Activated CD4-positive, alpha-beta T cell treated with anti-CD3 and anti-CD28 coated beads, Interleukin-2, amount 50 U/mL, for 4 hours (primary cell): ENCODE results near the gene THSD7B.
"Not testable (repeated sequence)": the region's sequence is repeated elsewhere in the genome, so short reads cannot be mapped to it uniquely, and the experiment has no call there.

Experiments used
- DNase-seq, 2 experiments: peaks; one replicate each; pipeline ENCODE4 v3.0.0-alpha.2; 2020

THSD7B gene

DNA sequence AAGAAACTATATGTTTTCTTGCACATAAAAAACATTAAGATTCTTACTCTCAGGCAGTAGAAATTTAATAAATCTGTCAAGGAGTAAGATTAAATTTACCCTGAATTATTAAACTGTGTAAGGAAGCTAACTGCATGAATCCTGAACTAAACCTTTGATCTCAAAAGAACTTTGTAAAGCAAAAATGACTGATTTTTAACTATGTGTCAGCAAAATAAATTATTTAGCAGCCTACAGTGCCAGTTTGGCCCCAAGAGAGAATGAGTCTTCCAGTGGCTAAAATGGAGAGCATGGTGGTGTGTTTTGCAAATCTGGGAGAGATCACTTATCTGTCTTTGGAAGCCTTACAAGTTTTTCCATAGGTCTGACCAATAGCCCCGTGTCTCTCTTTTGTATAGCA, 190.7 kb downstream of the THSD7B start:
- DNase-seq: no peak

DNA sequence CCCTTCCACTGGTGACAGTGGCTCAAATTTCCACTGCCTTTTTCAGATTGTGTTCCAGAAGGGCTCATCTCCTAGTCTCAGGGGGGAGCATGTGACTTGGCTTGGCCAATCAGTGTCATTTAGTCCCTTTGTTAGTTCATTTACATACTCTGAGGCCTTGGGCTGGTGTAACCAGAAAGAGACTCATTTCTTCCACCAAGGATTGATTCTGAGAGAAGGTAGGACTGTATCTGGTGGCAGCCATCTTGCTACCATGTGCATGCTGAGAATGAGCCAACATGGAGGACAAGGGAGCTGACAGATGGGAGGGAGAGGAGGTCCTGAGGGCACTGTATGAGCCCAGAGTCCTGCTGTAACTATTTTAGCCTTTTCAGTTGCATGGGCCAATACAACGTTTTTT, 191.7 kb downstream of the THSD7B start:
- DNase-seq: no peak

DNA sequence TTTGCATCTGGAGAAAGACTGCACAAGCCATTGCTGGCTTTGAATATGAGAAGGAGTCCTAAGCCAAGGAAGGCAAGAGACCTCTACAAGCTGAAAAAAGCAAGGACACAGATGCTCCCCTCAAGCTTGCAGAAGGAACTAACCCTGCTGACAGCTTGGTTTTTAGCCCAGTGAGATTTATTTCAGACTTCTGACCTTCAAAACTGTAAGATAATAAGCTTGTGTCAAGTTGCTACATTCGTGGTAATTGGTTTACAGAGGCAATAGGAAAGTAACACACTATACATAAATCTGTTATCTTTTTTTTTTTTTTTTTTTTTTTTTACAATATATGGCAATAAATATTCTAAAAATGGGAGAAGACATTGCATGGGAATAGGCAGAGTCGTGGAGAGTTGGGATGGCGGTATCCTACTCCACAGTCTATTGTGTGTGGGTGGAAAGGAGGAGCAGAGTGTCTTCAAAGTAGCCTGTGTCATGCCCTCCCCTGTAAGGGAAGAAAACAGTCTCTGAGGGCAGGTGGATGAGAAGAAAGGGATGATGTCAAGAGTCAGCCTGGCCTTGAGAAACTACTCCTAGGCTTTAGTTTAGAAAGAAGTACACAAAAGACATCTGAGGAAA, 196.9 kb downstream of the THSD7B start:
- DNase-seq: no peak

DNA sequence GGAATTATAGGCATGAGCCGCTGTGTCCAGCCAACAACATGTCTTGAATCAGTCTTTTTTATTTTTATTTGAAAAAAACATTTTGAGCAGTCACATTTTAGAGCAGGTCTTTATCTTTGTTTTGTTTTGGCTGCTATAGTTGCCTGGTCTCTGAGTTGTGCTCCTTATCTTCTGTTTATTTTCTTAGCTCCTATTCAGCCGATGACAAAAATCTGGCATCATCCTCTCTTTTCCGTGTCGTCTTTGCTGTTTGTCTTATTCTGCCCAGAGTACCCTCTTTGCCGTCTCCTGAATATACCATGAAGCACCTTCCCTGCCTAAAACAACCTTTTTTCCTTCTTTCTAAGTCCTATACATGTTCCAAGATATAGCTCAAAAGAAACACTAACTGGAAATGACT, 201.1 kb downstream of the THSD7B start:
- no peak for DNase-seq

DNA sequence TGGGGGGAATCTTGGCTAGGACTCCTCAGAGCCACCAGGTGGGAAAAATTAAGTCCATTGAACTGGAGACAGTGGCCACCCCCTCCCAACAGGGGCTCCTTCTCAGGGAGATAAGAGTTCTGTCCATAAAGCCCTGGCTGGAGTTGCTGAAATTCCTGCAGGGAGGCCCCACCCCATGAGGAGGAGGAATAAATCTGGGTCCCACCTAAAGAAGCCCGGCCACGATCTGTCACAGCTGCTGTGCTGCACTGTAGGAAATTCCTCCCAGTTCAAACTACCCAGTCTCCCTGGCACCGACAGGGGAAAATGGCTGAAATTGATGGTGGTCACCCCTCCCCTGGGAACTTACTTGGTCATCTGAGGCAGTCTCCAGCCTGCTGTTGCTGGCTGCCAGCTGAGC, 215.0 kb downstream of the THSD7B start:
- DNase-seq: no peak

DNA sequence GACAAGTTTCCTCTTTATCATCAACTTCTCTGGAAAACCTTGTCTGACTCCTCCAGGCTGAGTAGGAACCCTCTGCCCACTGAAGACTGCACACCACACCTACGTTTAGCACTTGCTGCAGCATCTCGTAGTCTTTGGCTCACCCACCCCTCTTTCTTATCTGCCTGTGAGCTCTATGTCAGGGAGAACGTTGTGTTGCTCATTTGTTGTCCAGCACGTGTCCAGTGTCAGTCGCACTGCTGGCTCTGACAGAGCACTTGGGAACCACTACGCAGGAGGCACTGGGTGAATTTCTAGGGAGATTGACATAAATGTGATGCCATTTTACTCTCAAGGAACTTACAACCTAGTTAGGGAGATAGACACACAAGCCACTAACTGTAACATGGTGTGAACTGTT, 216.3 kb downstream of the THSD7B start:
- DNase-seq: not testable (repeated sequence)

DNA sequence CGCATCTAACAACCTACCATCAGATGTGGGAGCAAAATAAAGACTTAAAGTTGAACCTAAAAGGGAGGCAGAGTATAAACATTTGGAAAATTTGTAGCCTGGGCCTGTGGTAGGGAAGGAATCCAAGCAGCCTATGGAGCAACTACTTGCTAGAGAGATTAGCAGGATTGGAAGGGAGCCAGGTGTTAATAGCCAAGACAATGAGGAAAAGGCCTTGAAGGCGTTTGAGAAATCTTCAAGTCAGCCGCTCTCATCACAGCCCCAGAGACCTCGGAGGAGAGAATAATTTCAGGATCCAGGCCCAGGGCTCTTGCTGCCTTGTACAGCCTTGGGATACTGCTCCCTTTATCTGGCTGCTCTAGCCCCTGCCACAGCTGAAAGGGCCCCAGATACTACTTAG, 219.7 kb downstream of the THSD7B start:
- no peak for DNase-seq

DNA sequence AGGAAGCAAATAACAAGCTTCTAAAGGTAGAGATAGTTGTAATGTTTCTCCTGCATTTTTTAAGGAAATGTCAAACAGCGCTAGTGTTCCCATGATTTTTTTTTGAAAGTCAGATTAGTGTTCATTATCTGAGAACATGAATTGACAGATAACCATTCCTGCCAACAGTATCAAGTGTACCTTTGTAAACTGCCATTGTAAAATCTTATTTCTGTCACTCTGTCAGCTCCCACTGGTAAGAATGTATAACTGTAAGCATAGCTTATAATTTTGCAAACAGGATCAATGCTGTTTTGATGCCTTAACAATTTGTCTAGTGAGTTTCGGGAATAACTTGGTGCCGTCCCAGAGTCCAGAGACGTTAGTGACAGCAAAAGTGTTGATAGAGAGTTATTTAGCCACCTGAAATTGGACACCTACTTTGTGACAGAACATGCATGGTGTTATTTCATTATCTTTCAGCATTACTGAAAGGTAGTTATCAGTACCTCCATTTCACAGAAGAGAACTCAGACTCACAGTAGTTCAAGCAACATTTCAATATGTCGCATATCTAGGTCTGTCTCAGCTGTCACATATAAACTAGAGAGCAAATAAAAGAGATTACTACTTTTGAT, 221.4 kb downstream of the THSD7B start:
- DNase-seq: no peak

DNA sequence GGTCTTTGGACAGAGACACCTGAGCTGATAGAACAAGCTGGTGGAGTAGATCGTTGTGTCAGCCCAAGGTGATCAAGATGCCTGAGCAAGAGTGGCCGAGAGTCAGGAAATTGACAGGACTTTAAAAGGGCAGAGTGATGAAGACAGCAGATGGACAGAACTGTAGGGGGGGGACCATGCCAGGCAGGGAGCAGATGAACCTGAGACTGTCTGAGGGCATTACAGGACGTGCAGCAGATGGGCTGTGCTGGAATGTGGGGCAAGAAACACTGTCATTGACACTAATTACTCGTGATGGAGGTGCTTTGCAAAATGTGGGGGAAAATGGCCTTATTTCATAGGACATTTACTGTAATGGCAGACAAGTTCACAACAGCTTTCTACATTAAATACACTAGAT, 225.0 kb downstream of the THSD7B start:
- DNase-seq: no peak

DNA sequence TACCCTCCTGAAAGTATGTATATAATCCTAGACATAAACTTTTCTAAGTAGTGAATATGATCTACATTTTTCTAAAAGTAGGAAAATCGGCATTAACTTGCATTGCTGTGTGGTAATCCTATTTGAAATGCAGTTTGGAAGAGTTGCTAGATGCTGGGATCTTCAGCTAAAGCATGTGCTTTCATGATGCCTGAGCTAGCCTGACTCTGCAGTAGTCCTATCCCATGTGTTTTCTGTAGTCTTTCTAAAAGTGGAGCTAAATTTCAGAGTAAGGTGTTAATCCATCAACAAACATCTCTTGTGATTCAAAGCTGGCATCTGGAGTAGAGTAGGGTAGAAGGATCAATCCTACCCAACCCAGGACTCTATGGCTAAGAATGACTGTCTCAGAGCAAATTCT, 229.4 kb downstream of the THSD7B start:
- DNase-seq: no peak

DNA sequence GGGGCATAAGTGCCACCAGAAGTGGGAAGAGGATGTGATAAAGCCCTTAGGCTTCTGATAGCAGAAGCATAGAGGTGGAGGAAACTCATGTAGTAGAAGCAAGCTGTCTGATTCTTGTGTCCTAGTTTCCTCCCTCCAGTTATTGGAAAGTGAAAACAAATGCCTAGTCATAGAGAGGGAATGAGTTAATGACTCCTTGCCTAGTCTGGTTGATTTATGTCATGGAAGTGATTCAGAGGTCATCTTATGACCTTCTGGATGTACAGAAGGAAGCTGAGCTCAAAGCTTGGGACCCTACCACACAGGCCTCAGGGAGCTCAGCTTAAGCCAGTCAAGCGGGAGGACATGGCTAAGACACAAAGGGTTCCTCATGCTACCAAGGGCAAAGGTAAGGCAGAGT, 232.2 kb downstream of the THSD7B start:
- no peak for DNase-seq

DNA sequence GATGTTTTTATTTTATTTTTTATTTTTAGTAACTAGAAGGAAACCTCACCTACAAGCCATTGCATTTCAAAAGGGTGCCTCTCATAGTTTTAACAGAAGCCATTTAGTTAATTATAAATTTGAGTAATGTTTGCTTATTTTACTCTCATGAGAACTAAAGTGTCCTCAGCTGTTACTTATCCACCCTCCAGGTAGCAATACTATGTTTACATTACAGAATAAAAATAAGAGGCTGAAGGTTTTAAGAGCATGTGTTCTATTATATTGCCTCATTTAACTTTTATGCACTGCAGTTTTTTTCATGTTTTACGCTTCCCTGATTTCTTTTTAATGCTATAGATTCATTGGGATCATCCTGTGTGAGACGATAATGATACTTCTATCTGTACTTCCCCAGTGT, 235.5 kb downstream of the THSD7B start:
- no peak for DNase-seq

DNA sequence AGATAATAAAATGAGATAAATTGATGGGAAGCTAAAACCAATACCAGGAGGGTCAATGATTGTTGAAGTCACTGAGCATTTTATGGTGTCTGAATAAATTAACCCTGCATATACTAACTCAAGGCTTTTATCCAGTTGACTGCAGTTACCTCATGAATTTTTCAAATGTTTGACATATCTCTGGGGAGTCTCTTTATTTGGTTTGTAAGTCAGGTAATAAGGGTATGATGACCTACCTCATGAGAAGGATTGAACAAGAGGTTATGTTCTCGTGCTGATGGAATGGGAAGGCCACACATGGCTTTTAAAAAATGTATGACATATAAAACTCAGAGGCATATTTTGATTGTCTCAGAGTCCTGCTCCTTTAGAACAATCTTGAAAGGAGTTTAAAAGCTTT, 237.6 kb downstream of the THSD7B start:
- no peak for DNase-seq

DNA sequence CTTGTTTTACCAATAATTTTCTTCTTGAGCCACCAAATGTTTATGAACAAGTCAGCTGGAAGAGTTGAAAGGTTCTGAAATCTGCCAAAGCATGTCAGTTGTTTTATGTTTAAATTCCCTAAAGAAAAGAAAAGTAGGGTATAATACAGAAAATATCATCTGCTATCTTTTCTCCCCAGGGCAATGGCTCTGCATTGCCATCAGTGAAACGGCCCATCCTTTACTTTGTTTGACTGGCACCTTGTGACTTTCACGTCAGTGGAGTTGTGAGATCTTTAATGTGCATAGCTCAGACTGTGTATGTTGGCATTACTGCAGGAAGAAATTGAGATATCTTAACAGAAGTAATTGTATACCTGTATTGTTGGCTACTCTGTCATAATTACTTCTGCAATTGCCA, 239.9 kb downstream of the THSD7B start:
- DNase-seq: no peak

DNA sequence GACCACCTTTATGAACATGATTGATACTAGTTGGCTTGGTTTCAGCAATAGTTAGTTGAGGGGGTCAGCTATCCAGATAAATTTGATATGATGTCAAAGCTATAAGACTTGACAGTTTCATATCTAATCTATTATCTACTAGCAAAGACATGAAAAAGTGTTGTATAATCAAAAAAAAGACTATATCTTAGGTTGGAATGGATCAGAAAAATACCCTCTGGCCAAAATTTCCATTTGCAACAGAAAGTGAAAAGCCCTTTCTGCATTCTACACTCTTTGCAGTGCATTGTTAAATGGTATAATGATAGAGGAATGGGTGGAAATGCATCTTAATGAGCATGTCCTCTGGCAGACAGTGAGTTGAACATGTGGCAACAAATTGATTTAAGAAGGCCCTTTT, 242.6 kb downstream of the THSD7B start:
- DNase-seq: no peak

DNA sequence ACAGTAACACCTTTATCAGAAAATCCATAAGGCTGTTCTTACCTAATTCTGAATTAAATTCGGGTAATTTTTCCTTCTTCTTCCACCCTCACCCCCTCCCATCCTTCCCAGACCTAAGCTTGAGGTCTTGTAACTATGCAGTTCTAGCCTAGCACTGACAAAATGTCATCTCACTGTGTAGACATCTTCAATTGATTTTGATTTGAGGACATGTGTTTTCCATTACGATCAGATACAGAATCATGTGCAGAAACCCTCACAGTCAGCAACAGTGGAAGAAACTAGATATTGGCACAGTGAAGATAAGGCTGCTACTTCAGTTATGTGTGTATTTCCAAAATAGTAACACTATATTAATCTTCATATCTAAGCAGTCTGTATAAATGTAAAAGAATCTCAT, 244.6 kb downstream of the THSD7B start:
- no peak for DNase-seq

DNA sequence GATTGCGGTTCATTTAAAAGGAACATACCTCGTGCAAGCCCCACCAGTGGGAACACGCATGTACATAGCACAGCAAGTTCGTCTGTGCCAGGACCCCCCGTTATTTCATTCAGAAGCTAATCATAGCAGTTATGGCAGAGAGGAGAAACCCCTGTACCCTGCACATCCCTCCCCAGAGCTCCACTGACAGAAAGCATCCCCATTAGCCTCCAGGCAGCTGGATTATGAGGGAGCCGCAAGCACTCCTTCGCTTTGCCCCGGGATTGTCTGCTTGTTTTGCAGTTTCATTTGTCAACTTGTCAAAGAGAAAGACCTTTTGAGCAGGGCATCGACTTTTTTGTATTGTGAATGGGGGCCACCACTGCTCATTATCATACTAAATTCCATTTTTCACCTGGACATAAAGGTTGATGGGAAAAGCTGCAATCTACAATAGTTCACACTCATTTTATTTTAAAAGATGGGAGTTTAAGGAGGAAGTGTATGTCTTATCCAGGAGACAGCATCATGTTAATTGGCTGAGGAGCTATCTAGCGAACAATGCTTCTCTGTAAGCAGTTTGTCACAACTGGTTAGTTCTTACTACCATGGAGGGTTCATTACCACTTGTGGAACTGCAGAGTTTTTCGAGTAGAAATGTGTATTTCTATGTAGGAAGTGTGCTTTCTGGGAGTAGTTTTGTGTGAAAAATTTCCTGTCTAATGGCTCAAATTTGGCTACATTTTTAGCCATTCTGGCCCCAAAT, 255.3 kb downstream of the THSD7B start:
- DNase-seq: no peak

DNA sequence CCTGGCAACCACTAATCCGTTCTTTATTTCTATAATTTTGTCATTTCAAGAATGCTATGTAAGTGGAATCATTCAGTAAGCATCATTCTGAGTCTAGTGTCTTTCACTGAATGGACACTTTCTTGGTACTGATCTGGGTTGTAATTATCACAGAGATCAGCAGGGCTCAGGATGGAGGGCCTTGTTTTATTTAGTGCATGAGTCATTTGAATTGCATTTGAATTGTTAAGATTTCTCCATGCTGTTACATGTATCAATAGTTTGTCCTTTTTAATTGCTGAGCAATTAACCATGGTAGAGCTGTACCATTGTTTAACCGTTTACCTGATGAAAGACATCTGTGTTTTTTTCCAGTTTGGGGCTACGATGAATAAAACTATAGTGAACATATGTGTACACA, 256.4 kb downstream of the THSD7B start:
- no peak for DNase-seq

DNA sequence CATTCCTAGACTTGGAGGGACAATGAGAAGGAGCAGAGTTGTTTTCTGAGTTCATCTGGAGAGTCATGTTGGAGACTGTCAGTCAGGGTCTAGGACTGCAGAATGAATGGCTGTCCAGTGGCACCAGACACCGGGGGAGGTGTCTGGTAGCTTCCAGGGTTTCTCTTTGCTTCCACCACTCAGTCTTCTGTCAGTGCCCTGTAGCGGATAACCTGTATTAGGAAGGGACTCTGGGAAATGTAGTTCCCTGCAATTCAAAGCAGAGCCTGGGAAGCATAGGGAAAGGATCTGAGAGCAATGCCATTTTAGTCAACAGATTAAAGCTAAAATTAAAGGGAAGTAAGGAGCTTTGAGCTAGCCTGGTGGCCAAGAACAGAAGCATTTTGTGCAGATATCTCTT, 257.9 kb downstream of the THSD7B start:
- no peak for DNase-seq

DNA sequence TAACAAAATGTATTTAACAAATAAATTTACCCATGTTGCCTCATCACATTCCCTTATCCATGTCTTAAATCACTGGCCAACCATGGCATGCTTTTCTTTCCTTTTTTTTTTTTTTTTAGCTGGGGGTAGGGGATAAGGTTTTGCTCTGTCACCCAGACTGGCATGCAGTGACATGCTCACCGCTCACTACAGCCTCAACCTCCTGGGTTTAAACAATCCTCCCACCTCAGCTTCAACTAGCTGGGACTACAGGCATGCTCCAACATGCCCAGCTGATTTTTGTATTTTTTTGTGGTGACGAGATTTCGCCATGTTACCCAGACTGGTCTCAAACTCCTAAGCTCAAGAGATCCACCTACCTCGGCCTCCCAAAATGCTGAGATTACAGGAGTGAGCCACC, 266.4 kb downstream of the THSD7B start:
- no peak for DNase-seq

DNA sequence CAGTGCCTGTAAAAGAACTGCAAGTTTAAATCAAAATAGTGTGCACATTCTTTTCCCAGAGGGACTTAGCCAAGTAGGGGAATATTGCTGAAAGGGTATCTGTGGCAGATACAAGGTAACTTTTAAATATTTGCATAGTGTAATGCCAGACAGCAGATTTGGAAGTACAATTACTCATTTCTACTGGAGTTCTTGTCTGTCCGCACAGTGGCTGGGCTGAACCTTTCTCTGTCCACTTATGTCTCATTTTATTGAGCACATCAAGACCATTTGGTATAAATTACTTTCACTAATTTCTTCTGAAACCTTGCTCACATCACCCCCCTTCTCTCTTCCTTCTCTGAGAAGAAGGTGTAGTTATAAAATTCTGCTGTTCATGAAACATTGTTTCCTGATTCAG, 271.3 kb downstream of the THSD7B start:
- DNase-seq: no peak

DNA sequence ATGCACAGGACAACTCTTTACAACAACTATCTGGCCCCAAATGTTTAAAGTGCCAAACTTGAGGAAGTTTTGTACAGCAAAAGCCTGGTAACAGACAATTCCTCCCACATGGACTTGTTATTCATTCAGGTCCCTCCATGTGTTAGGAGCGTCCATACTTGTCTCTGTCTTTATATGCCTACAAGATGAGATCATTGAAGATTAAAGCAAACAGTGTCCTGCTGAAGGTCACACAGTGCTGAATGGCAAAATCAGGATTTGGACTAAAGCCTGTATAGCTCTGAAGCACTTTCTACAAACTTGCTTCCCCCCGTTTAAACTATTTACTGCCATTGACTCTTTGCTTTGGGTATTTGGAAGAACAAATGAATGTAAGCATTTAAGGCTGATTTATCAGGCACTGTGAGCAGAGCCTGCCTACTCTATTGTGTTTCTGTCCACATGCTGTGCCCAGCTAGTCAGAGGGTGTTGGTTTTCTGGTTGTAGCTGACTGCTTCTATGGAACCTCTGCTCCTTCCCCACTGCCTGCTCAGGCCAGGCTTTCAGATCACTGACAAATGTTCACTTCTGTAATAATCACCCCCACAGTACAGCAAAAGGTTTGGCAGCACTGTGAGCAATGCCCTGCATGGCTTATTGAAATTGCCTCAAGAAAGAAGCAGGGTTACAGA, 274.3 kb downstream of the THSD7B start:
- DNase-seq: no peak

DNA sequence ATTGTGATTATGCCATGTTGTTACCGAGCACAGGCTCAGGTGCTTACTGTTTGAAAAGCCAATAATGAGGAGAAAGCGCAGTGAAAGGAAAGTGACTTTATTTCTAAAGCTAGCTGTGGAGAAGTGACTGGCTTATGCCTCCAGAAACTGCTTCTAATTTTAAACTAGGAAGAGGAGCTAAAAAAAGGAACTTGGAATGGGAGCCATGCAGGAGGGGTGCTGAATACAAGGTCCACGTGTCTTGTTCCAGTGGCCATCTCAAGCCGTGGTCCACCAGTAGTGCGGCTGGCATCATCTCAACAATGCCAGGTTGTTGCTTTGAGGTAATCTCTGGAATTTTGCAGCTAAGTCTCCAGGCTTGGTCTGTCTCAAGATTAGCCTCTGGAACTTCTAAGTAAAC, 282.0 kb downstream of the THSD7B start:
- no peak for DNase-seq

DNA sequence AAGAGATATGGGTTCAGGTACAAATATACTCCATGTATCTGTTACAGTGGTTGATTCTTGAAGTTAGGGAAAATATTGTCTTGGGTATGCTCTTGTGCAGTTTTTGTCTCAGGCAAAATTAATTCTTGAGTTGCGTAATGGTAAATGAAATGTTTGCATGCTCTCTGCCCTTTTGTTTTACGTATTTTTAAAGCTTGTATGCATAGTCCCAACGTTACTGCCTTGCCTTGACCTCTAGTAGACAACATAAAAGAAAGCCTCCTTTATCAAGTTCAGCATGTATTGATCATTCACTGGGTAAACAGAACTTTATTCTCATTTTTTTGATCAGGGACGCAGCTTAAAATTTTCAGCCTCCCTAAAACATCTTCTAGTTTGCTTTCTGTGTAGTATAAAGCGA, 283.1 kb downstream of the THSD7B start:
- no peak for DNase-seq
